IMR-90 (cell line): ENCODE data around the gene GRIK3. TPM values are rescaled to one million over a fixed set of nuclear protein-coding genes. Genes with fewer than 3 reads are reported as not detected.

Experiments
- ATAC-seq: fragments of 200-7000 bp; cut with Tn5 transposase; 2 replicates; pipeline ENCODE4 v1.9.1; 2020; ENCODE audit warnings: low read depth, mild to moderate bottlenecking, moderate library complexity
- BruUV-seq: library from RNA; stranded (reverse); fragments of 400-500 nt; replicated peaks from 2 replicates; lab custom pipeline; 2021; lab: Mats Ljungman, UMichigan
- CTCF ChIA-PET: fragments of 300-600 bp; formaldehyde crosslinking; extraction: SDS; loops from one replicate; lab custom pipeline; 2021; ENCODE audit warnings: antibody characterized with exemption; lab: Yijun Ruan, JAX
- POLR2A ChIA-PET: fragments of 300-600 bp; sonication (Branson Sonifier 250); formaldehyde crosslinking; loops from one replicate; lab custom pipeline; 2022; ENCODE audit warnings: antibody characterized with exemption; ENCODE audit not compliant: unreplicated experiment; lab: Charles Lee
- DNase-seq: peaks from one replicate; pipeline ENCODE4 v3.0.0; 2013
- H2AFZ ChIP-seq: replicated peaks from 2 replicates; pipeline ENCODE3; 2013; ENCODE audit warnings: low read length, mild to moderate bottlenecking; ENCODE audit not compliant: poor library complexity
- H2AK5ac ChIP-seq: 2 replicates; pipeline ENCODE4 v1.6.1; 2013; ENCODE audit warnings: low read depth, low read length, inconsistent platforms
- H2AK9ac ChIP-seq: replicated peaks from 2 replicates; pipeline ENCODE3; 2013; ENCODE audit warnings: mild to moderate bottlenecking, low read depth, low read length, moderate library complexity; ENCODE audit not compliant: poor library complexity
- H2BK120ac ChIP-seq: 2 replicates; pipeline ENCODE4 v1.6.1; 2013; ENCODE audit warnings: low read depth, low read length, inconsistent platforms
- H2BK15ac ChIP-seq: 3 replicates; pipeline ENCODE4 v1.6.1; 2013; ENCODE audit warnings: low read depth, low read length, inconsistent platforms
- H2BK20ac ChIP-seq: 2 replicates; pipeline ENCODE4 v1.6.1; 2013; ENCODE audit warnings: low read depth, mild to moderate bottlenecking, inconsistent platforms, low read length, moderate library complexity
- H2BK5ac ChIP-seq: 2 replicates; pipeline ENCODE4 v1.6.1; 2013; ENCODE audit warnings: mild to moderate bottlenecking, low read depth, low read length, inconsistent platforms; ENCODE audit not compliant: poor library complexity, severe bottlenecking
- H3K14ac ChIP-seq: replicated peaks from 2 replicates; pipeline ENCODE4 v1.6.1; 2013; ENCODE audit warnings: low read depth, low read length, inconsistent platforms
- H3K18ac ChIP-seq: 2 replicates; pipeline ENCODE4 v1.6.1; 2013; ENCODE audit warnings: low read depth, low read length, control low read depth
- H3K23ac ChIP-seq: 2 replicates; pipeline ENCODE4 v1.6.1; 2013; ENCODE audit warnings: low read depth, low read length, inconsistent platforms
- H3K27ac ChIP-seq: 2 replicates; pipeline ENCODE4 v1.5.1; 2013; ENCODE audit warnings: mild to moderate bottlenecking, control low read depth, low read length; ENCODE audit not compliant: insufficient read depth
- H3K27me3 ChIP-seq: 2 replicates; pipeline ENCODE4 v1.6.1; 2013; ENCODE audit warnings: low read length; ENCODE audit not compliant: control insufficient read depth, insufficient read depth
- H3K36me3 ChIP-seq: 2 replicates; pipeline ENCODE4 v1.6.1; 2013; ENCODE audit warnings: low read length, mixed read lengths; ENCODE audit not compliant: control insufficient read depth, insufficient read depth
- H3K4ac ChIP-seq: 2 replicates; pipeline ENCODE4 v1.6.1; 2013; ENCODE audit warnings: low read depth, low read length, inconsistent platforms
- H3K4me1 ChIP-seq: 2 replicates; pipeline ENCODE4 v1.6.1; 2013; ENCODE audit warnings: low read length, mixed read lengths; ENCODE audit not compliant: control insufficient read depth, insufficient read depth
- H3K4me2 ChIP-seq: 2 replicates; pipeline ENCODE4 v1.6.1; 2013; ENCODE audit warnings: low read depth, mild to moderate bottlenecking, control low read depth, low read length, moderate library complexity
- H3K4me3 ChIP-seq: 2 replicates; pipeline ENCODE4 v1.5.1; 2013; ENCODE audit warnings: low read depth, mild to moderate bottlenecking, control low read depth, low read length, moderate library complexity; ENCODE audit not compliant: insufficient read depth
- H3K56ac ChIP-seq: 2 replicates; pipeline ENCODE4 v1.6.1; 2013; ENCODE audit warnings: low read length, inconsistent platforms; ENCODE audit not compliant: insufficient read depth; ENCODE audit errors: extremely low read depth
- H3K79me1 ChIP-seq, 2 experiments: 2 replicates each; pipeline ENCODE4 v1.6.1; 2013; ENCODE audit warnings: low read length in 2 of 2, inconsistent platforms in 1 of 2, low read depth in 1 of 2
- H3K9ac ChIP-seq: 2 replicates; pipeline ENCODE4 v1.6.1; 2013; ENCODE audit warnings: low read depth, low read length, control low read depth
- H3K9me1 ChIP-seq: 2 replicates; pipeline ENCODE4 v1.6.1; 2013; ENCODE audit warnings: low read length, inconsistent platforms; ENCODE audit not compliant: insufficient read depth
- H3K9me3 ChIP-seq: 2 replicates; pipeline ENCODE4 v1.6.1; 2013; ENCODE audit warnings: low read length; ENCODE audit not compliant: control insufficient read depth, insufficient read depth
- H4K20me1 ChIP-seq: 2 replicates; pipeline ENCODE4 v1.6.1; 2013; ENCODE audit warnings: low read length, inconsistent platforms; ENCODE audit not compliant: insufficient read depth
- H4K5ac ChIP-seq: 2 replicates; pipeline ENCODE4 v1.6.1; 2013; ENCODE audit warnings: mild to moderate bottlenecking, low read depth, low read length, control low read depth
- H4K8ac ChIP-seq, 2 experiments: 2 replicates each; pipeline ENCODE4 v1.6.1; 2013; ENCODE audit warnings: low read depth in 2 of 2, low read length in 2 of 2, control low read depth in 1 of 2, inconsistent platforms in 1 of 2
- H4K91ac ChIP-seq: 2 replicates; pipeline ENCODE4 v1.6.1; 2013; ENCODE audit warnings: low read depth, low read length, inconsistent platforms; ENCODE audit not compliant: insufficient read depth
- BHLHE40 ChIP-seq: fragments of 150-350 bp; IDR thresholded peaks from 2 replicates; pipeline ENCODE4 v1.6.1; 2016; ENCODE audit warnings: mild to moderate bottlenecking, low read depth, low read length
- CEBPB ChIP-seq: IDR thresholded peaks from 2 replicates; pipeline ENCODE4 v1.6.1; 2012; ENCODE audit warnings: low read depth, low read length, improper control_type of control experiment
- CTCF ChIP-seq: conservative IDR thresholded peaks from 2 replicates; pipeline ENCODE4 v1.5.1; 2012; ENCODE audit warnings: mild to moderate bottlenecking, low read depth, low read length, improper control_type of control experiment
- ELK1 ChIP-seq: fragments of 150-350 bp; IDR thresholded peaks from 2 replicates; pipeline ENCODE4 v1.6.1; 2016; ENCODE audit warnings: low read depth, mild to moderate bottlenecking, low read length, moderate library complexity, borderline replicate concordance
- FOS ChIP-seq: fragments of 150-350 bp; IDR thresholded peaks from 2 replicates; pipeline ENCODE4 v1.6.1; 2016; ENCODE audit warnings: low read depth, low read length
- MAZ ChIP-seq: IDR thresholded peaks from 2 replicates; pipeline ENCODE4 v1.6.1; 2012; ENCODE audit warnings: low read depth, mild to moderate bottlenecking, low read length, improper control_type of control experiment, moderate library complexity, borderline replicate concordance
- MXI1 ChIP-seq: IDR thresholded peaks from 2 replicates; pipeline ENCODE4 v1.6.1; 2012; ENCODE audit warnings: low read depth, mild to moderate bottlenecking, low read length, moderate library complexity, borderline replicate concordance
- NFE2L2 ChIP-seq: fragments of 150-350 bp; IDR thresholded peaks from 2 replicates; pipeline ENCODE4 v1.6.1; 2016; ENCODE audit warnings: low read depth, mild to moderate bottlenecking, low read length
- POLR2A ChIP-seq: IDR thresholded peaks from 2 replicates; pipeline ENCODE4 v1.6.1; 2012; ENCODE audit warnings: mild to moderate bottlenecking, low read depth, low read length
- RAD21 ChIP-seq: IDR thresholded peaks from 2 replicates; pipeline ENCODE4 v1.6.1; 2012; ENCODE audit warnings: low read length, improper control_type of control experiment
- RCOR1 ChIP-seq: IDR thresholded peaks from 2 replicates; pipeline ENCODE4 v1.6.1; 2012; ENCODE audit warnings: mild to moderate bottlenecking, low read length, improper control_type of control experiment; ENCODE audit not compliant: insufficient replicate concordance
- SMC3 ChIP-seq: fragments of 150-350 bp; IDR thresholded peaks from 2 replicates; pipeline ENCODE4 v1.6.1; 2016; ENCODE audit warnings: low read depth, mild to moderate bottlenecking, antibody characterized with exemption, low read length, moderate library complexity
- USF2 ChIP-seq: fragments of 150-350 bp; IDR thresholded peaks from 2 replicates; pipeline ENCODE4 v1.6.1; 2017; ENCODE audit warnings: mild to moderate bottlenecking, antibody characterized with exemption, low read length, low read depth
- WGBS, 2 experiments: methylation state at CpG; one replicate each; pipeline versions ENCODE4 v1.1.5 to v1.1.7; 2013; ENCODE audit warnings: missing lambda C conversion rate in 2 of 2; ENCODE audit not compliant: insufficient read length in 1 of 2; ENCODE audit errors: extremely low coverage in 2 of 2; 5-methylcytosine and 5-hydroxymethylcytosine counted together
- dilution Hi-C: fragments of 300-500 bp; cut with HindIII; formaldehyde crosslinking; loops from one replicate; pipeline ENCODE4 v1.14.3; 2018; ENCODE audit warnings: low sequenced_read_pairs; ENCODE audit not compliant: unreplicated experiment
- in situ Hi-C: fragments of 300-500 bp; cut with MboI; formaldehyde crosslinking; loops from 3 replicates; pipeline ENCODE4 v1.14.3; 2019; ENCODE audit warnings: low sequenced_read_pairs, inconsistent platforms, mixed read lengths
- intact Hi-C: fragments of 100-400 bp; cut with micrococcal nuclease; formaldehyde crosslinking; loops from 2 replicates; pipeline ENCODE4 v1.10.0; 2022
- polyA plus RNA-seq, 3 experiments: library from polyadenylated mRNA; depleted of rRNA; stranded (reverse); fragments of >200 nt; gene quantifications; 2 replicates each; pipeline ENCODE4 v1.2.3, GENCODE V29; 2012; ENCODE audit warnings: low replicate concordance in 1 of 3
- total RNA-seq: library from RNA; depleted of rRNA; stranded (reverse); fragments of >200 nt; gene quantifications from 2 replicates; pipeline ENCODE4 v1.2.3, GENCODE V29; 2012

Gene GRIK3
- total and polyA plus RNA-seq, 2 of the 4 experiments (the other 2 are of a cell fraction): not detected

- Histone ChIP-seq H3K18ac (no peak overlapping the region), H4K20me1 (no peaks in the 10 kb centered on the region), H3K9me1 (no peaks in the 10 kb centered on the region), H2AK5ac (no peak overlapping the region), H3K27ac (no peak overlapping the region), H3K9ac (no peak overlapping the region), H3K4me3 (no peak overlapping the region), H2AFZ (no peak overlapping the region), H3K4me1 (no peaks in the 10 kb centered on the region), H3K79me1 (no peaks in the 10 kb centered on the region), H3K27me3 (no peaks in the 10 kb centered on the region), H3K9me3 (no peaks in the 10 kb centered on the region), H2BK15ac (no peak overlapping the region), H4K5ac (no peak overlapping the region), H3K4me2 (no peak overlapping the region), H2BK20ac (no peak overlapping the region), H4K8ac (no peak overlapping the region), H3K36me3 (no peaks in the 10 kb centered on the region), H2BK5ac (no peak overlapping the region), H2BK120ac (no peak overlapping the region), H3K14ac (no peak overlapping the region), H3K4ac (no peak overlapping the region), H2AK9ac (no peak overlapping the region), H3K56ac (no peak overlapping the region), H4K91ac (no peak overlapping the region), H3K23ac (no peak overlapping the region)
- in situ Hi-C loops: no loop called here
- intact Hi-C loops: no loop called here
- no peak for ATAC-seq
- POLR2A ChIA-PET: no interaction called here
- no CpG with 5 or more reads among the region's 3 CpGs for WGBS, 2 experiments
- CTCF ChIA-PET: no interaction called here
- no peak for TF ChIP-seq POLR2A
- TF ChIP-seq FOS: no peak
- no peak for TF ChIP-seq CTCF
- no peak for TF ChIP-seq CEBPB
- no peak for TF ChIP-seq SMC3
- TF ChIP-seq RAD21: no peak
- no peak for TF ChIP-seq MAZ
- no peak for TF ChIP-seq NFE2L2
- no peak for TF ChIP-seq USF2
- no peak for TF ChIP-seq RCOR1
- no peak for TF ChIP-seq ELK1
- TF ChIP-seq MXI1: no peak
- TF ChIP-seq BHLHE40: no peak
- dilution Hi-C loops: no loop called here
- BruUV-seq: no TSS peak
- no peak for DNase-seq
Measured at GRCh38 chr1:36920371-36920770, 113.9 kb downstream of the GRIK3 start.
